A673 (cell line): ENCODE measurements around the gene STT3B. TPM values are rescaled to one million over a fixed set of nuclear protein-coding genes. Genes with fewer than 3 reads are reported as not detected.

Experiments used
- BruUV-seq: library from RNA; stranded (reverse); fragments of 400-500 nt; replicated peaks from 2 replicates; lab custom pipeline; 2021; lab: Mats Ljungman, UMichigan
- CTCF ChIA-PET: fragments of 300-600 bp; sonication (Branson Sonifier 250); formaldehyde crosslinking; loops from one replicate; lab custom pipeline; 2022; ENCODE audit warnings: antibody characterized with exemption; lab: Charles Lee
- POLR2A ChIA-PET: fragments of 300-600 bp; sonication (Branson Sonifier 250); formaldehyde crosslinking; loops from one replicate; lab custom pipeline; 2022; ENCODE audit warnings: antibody characterized with exemption; ENCODE audit not compliant: low non-redundant PET; lab: Charles Lee
- DNase-seq: peaks from one replicate; pipeline ENCODE4 v3.0.0-alpha.2; 2015; ENCODE audit warnings: low spot score
- H3K27ac ChIP-seq: fragments of 200-600 bp; sonication (generic); 2 replicates; pipeline ENCODE4 v1.5.1; 2016; ENCODE audit warnings: mixed run types, low read depth, mild to moderate bottlenecking, mixed read lengths, antibody characterized with exemption, low read length; ENCODE audit not compliant: poor library complexity, severe bottlenecking
- H3K27me3 ChIP-seq: fragments of 200-600 bp; sonication (generic); replicated peaks from 2 replicates; pipeline ENCODE4 v1.6.1; 2017; ENCODE audit warnings: mixed run types, low read depth, mild to moderate bottlenecking, mixed read lengths, antibody characterized with exemption, low read length; ENCODE audit not compliant: insufficient read depth, poor library complexity
- H3K36me3 ChIP-seq: fragments of 200-600 bp; sonication (generic); 2 replicates; pipeline ENCODE4 v1.6.1; 2016; ENCODE audit warnings: mixed run types, mild to moderate bottlenecking, mixed read lengths, antibody characterized with exemption, low read length; ENCODE audit not compliant: insufficient read depth, poor library complexity, severe bottlenecking
- H3K4me1 ChIP-seq: fragments of 200-600 bp; sonication (generic); 2 replicates; pipeline ENCODE4 v1.6.1; 2017; ENCODE audit warnings: mixed run types, mild to moderate bottlenecking, mixed read lengths, antibody characterized with exemption, low read length; ENCODE audit not compliant: insufficient read depth, poor library complexity, severe bottlenecking
- H3K4me3 ChIP-seq: fragments of 200-600 bp; sonication (generic); 2 replicates; pipeline ENCODE4 v1.5.1; 2016; ENCODE audit warnings: low read depth, mixed run types, mild to moderate bottlenecking, mixed read lengths, low read length; ENCODE audit not compliant: poor library complexity, severe bottlenecking
- H3K9me3 ChIP-seq: fragments of 200-600 bp; sonication (generic); 2 replicates; pipeline ENCODE4 v1.6.1; 2016; ENCODE audit warnings: mixed run types, low read depth, mild to moderate bottlenecking, mixed read lengths, antibody characterized with exemption, low read length; ENCODE audit not compliant: poor library complexity, severe bottlenecking
- EZH2 ChIP-seq: fragments of 200-600 bp; sonication (generic); IDR thresholded peaks from 2 replicates; pipeline ENCODE4 v1.6.1; 2017; ENCODE audit warnings: borderline replicate concordance, low read depth, mild to moderate bottlenecking, mixed read lengths, antibody characterized with exemption, low read length; ENCODE audit not compliant: poor library complexity, severe bottlenecking
- intact Hi-C: fragments of 100-400 bp; cut with micrococcal nuclease; formaldehyde crosslinking; loops from one replicate; pipeline ENCODE4 v1.10.0; 2022; ENCODE audit not compliant: unreplicated experiment
- total RNA-seq: library from RNA; stranded (reverse); gene quantifications from 2 replicates; pipeline ENCODE4 v1.2.3, GENCODE V29; 2021
- TF ChIP-seq, protein P1 (sequence below): fragments of 300-800, 200-600 bp; sonication (generic); conservative IDR thresholded peaks from 2 replicates; pipeline ENCODE4 v1.5.1; 2017; ENCODE audit warnings: low read depth, mild to moderate bottlenecking, antibody characterized with exemption, low read length, moderate library complexity, mixed read lengths

The STT3B gene
- total RNA-seq, 1 experiment from 2014 or later: 137 TPM

DNA sequence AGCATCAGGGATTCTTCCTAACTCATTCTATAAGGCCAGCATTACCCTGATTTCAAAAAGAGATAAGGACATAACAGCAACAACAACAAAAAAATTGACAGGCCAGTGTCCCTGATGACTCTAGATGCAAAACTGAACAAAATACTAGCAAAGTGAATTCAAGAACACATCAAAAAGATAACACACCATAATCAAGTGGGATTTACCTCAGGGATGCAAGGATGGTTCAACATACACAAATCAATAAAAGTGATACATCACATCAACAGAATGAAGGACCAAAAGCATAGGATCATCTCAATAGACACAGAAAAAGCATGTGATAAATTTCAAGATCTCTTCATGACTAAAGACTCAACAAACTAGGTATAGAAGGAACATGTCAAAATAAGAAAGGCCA is 119.6 kb downstream of the STT3B start:
- DNase-seq: no peak
- no peaks in the 10 kb centered on the region for H3K27me3 ChIP-seq
- H3K27ac ChIP-seq: no peak overlapping the region
- TF ChIP-seq, protein P1, sequence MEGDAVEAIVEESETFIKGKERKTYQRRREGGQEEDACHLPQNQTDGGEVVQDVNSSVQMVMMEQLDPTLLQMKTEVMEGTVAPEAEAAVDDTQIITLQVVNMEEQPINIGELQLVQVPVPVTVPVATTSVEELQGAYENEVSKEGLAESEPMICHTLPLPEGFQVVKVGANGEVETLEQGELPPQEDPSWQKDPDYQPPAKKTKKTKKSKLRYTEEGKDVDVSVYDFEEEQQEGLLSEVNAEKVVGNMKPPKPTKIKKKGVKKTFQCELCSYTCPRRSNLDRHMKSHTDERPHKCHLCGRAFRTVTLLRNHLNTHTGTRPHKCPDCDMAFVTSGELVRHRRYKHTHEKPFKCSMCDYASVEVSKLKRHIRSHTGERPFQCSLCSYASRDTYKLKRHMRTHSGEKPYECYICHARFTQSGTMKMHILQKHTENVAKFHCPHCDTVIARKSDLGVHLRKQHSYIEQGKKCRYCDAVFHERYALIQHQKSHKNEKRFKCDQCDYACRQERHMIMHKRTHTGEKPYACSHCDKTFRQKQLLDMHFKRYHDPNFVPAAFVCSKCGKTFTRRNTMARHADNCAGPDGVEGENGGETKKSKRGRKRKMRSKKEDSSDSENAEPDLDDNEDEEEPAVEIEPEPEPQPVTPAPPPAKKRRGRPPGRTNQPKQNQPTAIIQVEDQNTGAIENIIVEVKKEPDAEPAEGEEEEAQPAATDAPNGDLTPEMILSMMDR: no peak
- no peak for TF ChIP-seq EZH2
- H3K4me1 ChIP-seq: no peaks in the 10 kb centered on the region
- H3K36me3 ChIP-seq: no peaks in the 10 kb centered on the region
- BruUV-seq: no TSS peak
- no peak overlapping the region for H3K4me3 ChIP-seq
- ChIA-PET POLR2A (no interaction called here), CTCF (no interaction called here)
- intact Hi-C loops: no loop called here
- H3K9me3 ChIP-seq: peaks cover 80% of the 10 kb centered on the region

DNA sequence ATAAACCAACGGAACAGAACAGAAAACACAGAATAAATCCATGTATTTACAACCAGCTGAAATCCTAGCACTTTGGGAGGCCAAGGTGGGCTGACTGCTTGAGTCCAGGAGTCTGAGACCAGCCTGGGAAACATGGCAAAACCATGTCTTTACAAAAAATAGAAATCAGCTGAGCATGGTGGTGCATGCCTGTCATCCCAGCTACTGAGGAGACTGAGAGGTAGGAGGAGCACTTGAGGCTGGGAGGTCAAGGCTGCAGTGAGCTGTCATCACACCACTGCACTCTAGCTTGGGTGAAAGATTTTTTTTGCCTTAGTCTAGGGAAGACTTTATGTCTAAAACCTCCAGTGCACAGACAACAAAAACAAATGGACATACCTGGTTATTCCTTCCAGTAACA is 120.7 kb downstream of the STT3B start:
- no peaks in the 10 kb centered on the region for H3K36me3 ChIP-seq
- intact Hi-C loops: no loop called here
- no peak overlapping the region for H3K4me3 ChIP-seq
- DNase-seq: no peak
- CTCF ChIA-PET: no interaction called here
- peaks cover 71% of the 10 kb centered on the region for H3K9me3 ChIP-seq
- POLR2A ChIA-PET: interaction anchor here (0.6 kb wide), 1 partner anchor 9 kb away, joined by 3 read pairs; no protein-coding TSS in a partner anchor
- no peak overlapping the region for H3K27ac ChIP-seq
- no peak for TF ChIP-seq EZH2
- TF ChIP-seq, protein P1: no peak
- no peaks in the 10 kb centered on the region for H3K27me3 ChIP-seq
- BruUV-seq: no TSS peak
- H3K4me1 ChIP-seq: no peaks in the 10 kb centered on the region

DNA sequence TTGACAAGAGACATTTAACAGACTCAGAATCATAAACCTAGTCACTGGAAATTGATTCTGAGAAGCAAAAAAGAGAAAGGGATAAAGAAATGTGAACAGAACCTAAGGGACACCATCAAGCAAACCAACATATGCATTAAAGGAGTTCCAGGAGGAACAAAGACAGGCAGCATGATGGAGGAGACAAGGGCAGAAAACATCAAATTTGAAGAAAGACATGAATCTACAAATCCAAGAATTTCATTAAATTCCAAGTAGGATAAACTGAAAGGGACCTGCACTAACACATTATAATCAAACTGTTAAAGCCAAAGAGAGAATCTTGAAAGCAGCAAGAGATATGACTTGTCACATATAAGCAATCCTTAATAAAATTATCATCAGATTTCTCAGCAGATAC is 122.3 kb downstream of the STT3B start:
- POLR2A ChIA-PET: no interaction called here
- CTCF ChIA-PET: no interaction called here
- no peak for DNase-seq
- intact Hi-C loops: no loop called here
- no peak overlapping the region for H3K4me3 ChIP-seq
- TF ChIP-seq, protein P1: no peak
- TF ChIP-seq EZH2: no peak
- no peaks in the 10 kb centered on the region for H3K27me3 ChIP-seq
- peaks cover 56% of the 10 kb centered on the region for H3K9me3 ChIP-seq
- no peaks in the 10 kb centered on the region for H3K4me1 ChIP-seq
- no peak overlapping the region for H3K27ac ChIP-seq
- no TSS peak for BruUV-seq
- no peaks in the 10 kb centered on the region for H3K36me3 ChIP-seq
